ENCODE data around the gene SERPINA6.
A peak's percentile ranks its signal among the peaks of the same experiment; 100 is the strongest.

DNA sequence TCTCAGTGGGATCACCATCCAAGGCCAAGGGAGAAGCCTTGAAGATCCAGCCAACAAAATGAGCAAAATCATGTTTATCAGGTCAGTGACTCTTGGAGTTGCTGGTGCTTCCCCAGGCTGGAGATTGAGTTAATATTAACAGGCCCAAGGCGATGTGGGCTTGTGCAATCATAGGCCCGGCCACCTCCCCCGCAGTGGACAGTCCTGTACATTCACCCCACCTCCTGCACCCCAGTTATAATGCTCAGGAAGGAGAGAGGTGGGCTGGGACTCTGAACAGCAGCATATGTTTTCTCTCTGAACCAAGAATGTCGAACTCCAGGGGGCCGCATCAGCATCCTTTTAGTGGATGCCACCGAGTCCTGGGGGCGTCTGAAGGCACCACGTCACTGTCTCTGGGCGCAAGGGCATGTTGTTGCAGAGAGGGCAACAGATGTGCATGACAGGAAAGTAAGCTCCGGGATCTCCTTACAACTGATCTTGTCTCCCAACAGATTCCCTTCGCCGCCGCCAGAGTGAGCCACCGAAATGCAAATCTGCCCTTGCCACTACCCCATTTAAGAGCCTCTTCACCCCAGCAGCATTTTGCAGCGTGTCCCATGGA lies 32.2 kb upstream of the SERPINA6 start:
- TF ChIP-seq, protein P1, sequence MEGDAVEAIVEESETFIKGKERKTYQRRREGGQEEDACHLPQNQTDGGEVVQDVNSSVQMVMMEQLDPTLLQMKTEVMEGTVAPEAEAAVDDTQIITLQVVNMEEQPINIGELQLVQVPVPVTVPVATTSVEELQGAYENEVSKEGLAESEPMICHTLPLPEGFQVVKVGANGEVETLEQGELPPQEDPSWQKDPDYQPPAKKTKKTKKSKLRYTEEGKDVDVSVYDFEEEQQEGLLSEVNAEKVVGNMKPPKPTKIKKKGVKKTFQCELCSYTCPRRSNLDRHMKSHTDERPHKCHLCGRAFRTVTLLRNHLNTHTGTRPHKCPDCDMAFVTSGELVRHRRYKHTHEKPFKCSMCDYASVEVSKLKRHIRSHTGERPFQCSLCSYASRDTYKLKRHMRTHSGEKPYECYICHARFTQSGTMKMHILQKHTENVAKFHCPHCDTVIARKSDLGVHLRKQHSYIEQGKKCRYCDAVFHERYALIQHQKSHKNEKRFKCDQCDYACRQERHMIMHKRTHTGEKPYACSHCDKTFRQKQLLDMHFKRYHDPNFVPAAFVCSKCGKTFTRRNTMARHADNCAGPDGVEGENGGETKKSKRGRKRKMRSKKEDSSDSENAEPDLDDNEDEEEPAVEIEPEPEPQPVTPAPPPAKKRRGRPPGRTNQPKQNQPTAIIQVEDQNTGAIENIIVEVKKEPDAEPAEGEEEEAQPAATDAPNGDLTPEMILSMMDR (IDR thresholded peaks at IDR 0.05; ENCODE audit: insufficient read depth, low read depth, low read length): peak; percentile 27
- TF ChIP-seq EZH2 (IDR thresholded peaks at IDR 0.05; ENCODE audit: insufficient read depth, low read length): no peak

Data from astrocyte (in vitro differentiated cells and primary cell).